ENCODE data around the gene CCDC92B.

- no peak for TF ChIP-seq EZH2 (IDR thresholded peaks at IDR 0.05; ENCODE audit: borderline replicate concordance)
- no peak for TF ChIP-seq CTCF (IDR thresholded peaks at IDR 0.05; ENCODE audit: poor library complexity)
- TF ChIP-seq EZH2phosphoT487 (IDR thresholded peaks at IDR 0.05; ENCODE audit: low read depth, severe bottlenecking, unreplicated experiment), result no peak
These were observed 29.6 kb downstream of the CCDC92B start for GRCh38 chr17:2719861-2720260.
